ENCODE data around the gene MS4A6A. TPM values are rescaled to one million over a fixed set of nuclear protein-coding genes. Genes with fewer than 3 reads are reported as not detected.

The MS4A6A gene
- total and polyA plus RNA-seq, 2 donors (not counting 3 experiments of a cell fraction or from before 2014, with no cell fraction given): 2.7 to 5.0 TPM

DNA sequence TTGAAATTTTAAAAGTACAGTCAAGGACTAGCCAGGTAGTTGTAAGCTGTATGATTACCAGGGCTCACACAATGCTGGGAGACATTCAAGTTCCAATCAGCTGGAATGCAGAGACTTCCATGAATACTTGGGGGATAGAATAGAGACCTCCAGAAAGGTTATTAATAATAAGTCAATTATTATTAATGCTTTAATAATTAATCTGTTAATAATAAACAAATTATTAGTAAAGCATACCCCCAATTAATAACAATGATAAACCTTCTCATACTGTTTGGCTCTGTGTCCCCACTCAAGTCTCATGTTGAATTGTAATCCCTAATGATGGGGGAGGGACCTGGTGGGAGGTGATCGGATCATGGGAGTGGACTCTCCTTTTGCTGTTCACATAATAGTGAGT, 14.6 kb upstream of the MS4A6A start:
- intact Hi-C loops (cut with micrococcal nuclease): loop anchor here (10.0 kb wide), 1 partner anchor 643 kb away; no protein-coding TSS in a partner anchor
- Histone ChIP-seq H3K4me1 (ENCODE audit: control insufficient read depth, extremely low read depth, insufficient read depth, low read length) (peaks cover 37% of the 10 kb centered on the region), H3K9ac (replicated peaks; ENCODE audit: extremely low read depth, insufficient read depth, low read length) (no peak overlapping the region), H3K36me3 (ENCODE audit: control insufficient read depth in 2 of 2, extremely low read depth in 1 of 2, insufficient read depth in 2 of 2, low read length in 2 of 2) (no peaks in the 10 kb centered on the region), H3K9me3 (replicated peaks; ENCODE audit: control insufficient read depth, insufficient read depth, low read length) (no peaks in the 10 kb centered on the region), H3K4me3 (replicated peaks in 1 of 3; ENCODE audit: insufficient read depth in 1 of 3, low read depth in 1 of 3, low read length in 3 of 3) (no peak overlapping the region), H4K20me1 (replicated peaks; ENCODE audit: control insufficient read depth, extremely low read depth, insufficient read depth, low read length) (no peaks in the 10 kb centered on the region), H3K4me2 (ENCODE audit: insufficient read depth, low read length) (no peak overlapping the region), H3K9me1 (replicated peaks; ENCODE audit: control insufficient read depth, extremely low read depth, insufficient read depth, low read length) (no peaks in the 10 kb centered on the region), H3K27me3 (ENCODE audit: control insufficient read depth in 2 of 2, insufficient read depth in 2 of 2, low read length in 2 of 2) (no peaks in the 10 kb centered on the region), H3K79me2 (ENCODE audit: control insufficient read depth, insufficient read depth, low read length) (no peaks in the 10 kb centered on the region), H3K27ac (ENCODE audit: insufficient read depth, low read depth, low read length) (no peak overlapping the region), H2AFZ (ENCODE audit: low read depth, low read length) (no peak overlapping the region)
- no peak for TF ChIP-seq EZH2 (IDR thresholded peaks at IDR 0.05; ENCODE audit: borderline replicate concordance, low read depth, low read length, severe bottlenecking)
- TF ChIP-seq POLR2AphosphoS5 (IDR thresholded peaks at IDR 0.05; ENCODE audit: insufficient read depth, low read depth, low read length): no peak
- TF ChIP-seq MYC (IDR thresholded peaks at IDR 0.05; ENCODE audit: low read depth, low read length): no peak
- TF ChIP-seq, protein P1, sequence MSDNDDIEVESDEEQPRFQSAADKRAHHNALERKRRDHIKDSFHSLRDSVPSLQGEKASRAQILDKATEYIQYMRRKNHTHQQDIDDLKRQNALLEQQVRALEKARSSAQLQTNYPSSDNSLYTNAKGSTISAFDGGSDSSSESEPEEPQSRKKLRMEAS (IDR thresholded peaks at IDR 0.05; ENCODE audit: insufficient read depth, insufficient read length): no peak
- TF ChIP-seq FOS (IDR thresholded peaks at IDR 0.05; ENCODE audit: borderline replicate concordance, insufficient read depth, low read length): no peak
- TF ChIP-seq POLR2A (IDR thresholded peaks at IDR 0.05; ENCODE audit: low read depth, low read length): no peak
- no peak for TF ChIP-seq GATA2 (IDR thresholded peaks at IDR 0.05; ENCODE audit: insufficient read depth, insufficient read length, low read depth, low read length)
- TF ChIP-seq JUN (IDR thresholded peaks at IDR 0.05; ENCODE audit: borderline replicate concordance, insufficient read depth, insufficient read length, low read depth): no peak
- TF ChIP-seq, protein P2, sequence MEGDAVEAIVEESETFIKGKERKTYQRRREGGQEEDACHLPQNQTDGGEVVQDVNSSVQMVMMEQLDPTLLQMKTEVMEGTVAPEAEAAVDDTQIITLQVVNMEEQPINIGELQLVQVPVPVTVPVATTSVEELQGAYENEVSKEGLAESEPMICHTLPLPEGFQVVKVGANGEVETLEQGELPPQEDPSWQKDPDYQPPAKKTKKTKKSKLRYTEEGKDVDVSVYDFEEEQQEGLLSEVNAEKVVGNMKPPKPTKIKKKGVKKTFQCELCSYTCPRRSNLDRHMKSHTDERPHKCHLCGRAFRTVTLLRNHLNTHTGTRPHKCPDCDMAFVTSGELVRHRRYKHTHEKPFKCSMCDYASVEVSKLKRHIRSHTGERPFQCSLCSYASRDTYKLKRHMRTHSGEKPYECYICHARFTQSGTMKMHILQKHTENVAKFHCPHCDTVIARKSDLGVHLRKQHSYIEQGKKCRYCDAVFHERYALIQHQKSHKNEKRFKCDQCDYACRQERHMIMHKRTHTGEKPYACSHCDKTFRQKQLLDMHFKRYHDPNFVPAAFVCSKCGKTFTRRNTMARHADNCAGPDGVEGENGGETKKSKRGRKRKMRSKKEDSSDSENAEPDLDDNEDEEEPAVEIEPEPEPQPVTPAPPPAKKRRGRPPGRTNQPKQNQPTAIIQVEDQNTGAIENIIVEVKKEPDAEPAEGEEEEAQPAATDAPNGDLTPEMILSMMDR (IDR thresholded peaks at IDR 0.05; ENCODE audit: extremely low read depth in 1 of 2, insufficient read depth in 1 of 2, low read depth in 1 of 2, low read length in 2 of 2): no peak
- dilution Hi-C loops (cut with MboI; ENCODE audit: extremely low pct_ligation_motif_present, low sequenced_read_pairs): no loop called here
- BruUV-seq (replicated peaks): no TSS peak
- FAIRE-seq (no peak), DNase-seq (ENCODE audit: low read depth, low spot score) (no peak)
- CTCF ChIA-PET: interaction anchor here (1.1 to 5.6 kb wide), 3 partner anchors 12 to 55 kb away, joined by 3 to 88 read pairs (median 13); no protein-coding TSS in a partner anchor
- POLR2A ChIA-PET: no interaction called here

All from endothelial cell of umbilical vein (primary cell).